Hepatocyte (in vitro differentiated cells): ENCODE measurements around the gene BAG5. TPM values are rescaled to one million over a fixed set of nuclear protein-coding genes. Genes with fewer than 3 reads are reported as not detected.

Source experiments
- DNase-seq: peaks from one replicate; pipeline ENCODE4 v3.0.0-alpha.2; 2016; ENCODE audit warnings: low spot score
- H2AFZ ChIP-seq: fragments of 200-600 bp; sonication (generic); 2 replicates; pipeline ENCODE4 v1.6.0; 2016; ENCODE audit warnings: antibody characterized with exemption, mild to moderate bottlenecking
- H3K27ac ChIP-seq: fragments of 200-600 bp; sonication (generic); 2 replicates; pipeline ENCODE4 v1.5.1; 2016; ENCODE audit warnings: mild to moderate bottlenecking
- H3K27me3 ChIP-seq: fragments of 200-600 bp; sonication (generic); 2 replicates; pipeline ENCODE4 v1.6.1; 2016
- H3K36me3 ChIP-seq: fragments of 200-600 bp; sonication (generic); replicated peaks from 2 replicates; pipeline ENCODE4 v1.5.1; 2016; ENCODE audit warnings: low read depth; ENCODE audit not compliant: insufficient read depth
- H3K4me1 ChIP-seq: fragments of 200-600 bp; sonication (generic); 2 replicates; pipeline ENCODE4 v1.5.1; 2016; ENCODE audit warnings: mild to moderate bottlenecking, moderate library complexity; ENCODE audit not compliant: insufficient read depth
- H3K4me2 ChIP-seq: fragments of 200-600 bp; sonication (generic); 2 replicates; pipeline ENCODE4 v1.6.0; 2016
- H3K4me3 ChIP-seq: fragments of 200-600 bp; sonication (generic); 2 replicates; pipeline ENCODE4 v1.5.1; 2016; ENCODE audit warnings: mild to moderate bottlenecking
- H3K79me2 ChIP-seq: fragments of 200-600 bp; sonication (generic); 2 replicates; pipeline ENCODE4 v1.6.0; 2017; ENCODE audit warnings: mild to moderate bottlenecking
- H3K9me2 ChIP-seq: fragments of 200-600 bp; sonication (generic); replicated peaks from 2 replicates; pipeline ENCODE4 v1.6.0; 2017; ENCODE audit warnings: mild to moderate bottlenecking; ENCODE audit not compliant: insufficient read depth
- H3K9me3 ChIP-seq: fragments of 200-600 bp; sonication (generic); 2 replicates; pipeline ENCODE4 v1.5.1; 2016; ENCODE audit warnings: low read depth, mild to moderate bottlenecking
- H4K20me1 ChIP-seq: fragments of 200-600 bp; sonication (generic); 2 replicates; pipeline ENCODE4 v1.6.0; 2016; ENCODE audit warnings: mild to moderate bottlenecking; ENCODE audit not compliant: insufficient read depth, poor library complexity, severe bottlenecking
- EZH2 ChIP-seq: fragments of 200-600 bp; sonication (generic); IDR thresholded peaks from 2 replicates; pipeline ENCODE4 v1.6.1; 2016; ENCODE audit warnings: antibody characterized with exemption, mild to moderate bottlenecking, borderline replicate concordance
- EZH2phosphoT487 ChIP-seq: fragments of 200-600 bp; sonication (generic); IDR thresholded peaks from one replicate; pipeline ENCODE4 v1.6.1; 2018; ENCODE audit warnings: antibody characterized with exemption, mild to moderate bottlenecking, low read depth, moderate library complexity; ENCODE audit not compliant: unreplicated experiment, severe bottlenecking
- WGBS: methylation state at CpG from one replicate; pipeline ENCODE4 v1.1.6; 2016; ENCODE audit warnings: low lambda C conversion rate; ENCODE audit errors: missing lambda C conversion rate; 5-methylcytosine and 5-hydroxymethylcytosine counted together
- polyA plus RNA-seq: library from polyadenylated mRNA; unstranded; fragments of >200 nt; fragmentation: Nextera tagmentation; extraction: Ambion mirVana; gene quantifications from 2 replicates; pipeline ENCODE4 v1.2.1, GENCODE V29; 2016
- total RNA-seq: library from RNA; depleted of rRNA; stranded (reverse); fragments of >200 nt; gene quantifications from 2 replicates; pipeline ENCODE4 v1.2.3, GENCODE V29; 2014
- TF ChIP-seq, protein P1 (sequence below): fragments of 200-600 bp; sonication (generic); IDR thresholded peaks from 2 replicates; pipeline ENCODE4 v1.5.1; 2016; ENCODE audit warnings: antibody characterized with exemption, mild to moderate bottlenecking; ENCODE audit not compliant: poor library complexity

BAG5 gene
- total and polyA plus RNA-seq, 2 experiments from 2014 or later, result 13.9 to 27.4 TPM

DNA sequence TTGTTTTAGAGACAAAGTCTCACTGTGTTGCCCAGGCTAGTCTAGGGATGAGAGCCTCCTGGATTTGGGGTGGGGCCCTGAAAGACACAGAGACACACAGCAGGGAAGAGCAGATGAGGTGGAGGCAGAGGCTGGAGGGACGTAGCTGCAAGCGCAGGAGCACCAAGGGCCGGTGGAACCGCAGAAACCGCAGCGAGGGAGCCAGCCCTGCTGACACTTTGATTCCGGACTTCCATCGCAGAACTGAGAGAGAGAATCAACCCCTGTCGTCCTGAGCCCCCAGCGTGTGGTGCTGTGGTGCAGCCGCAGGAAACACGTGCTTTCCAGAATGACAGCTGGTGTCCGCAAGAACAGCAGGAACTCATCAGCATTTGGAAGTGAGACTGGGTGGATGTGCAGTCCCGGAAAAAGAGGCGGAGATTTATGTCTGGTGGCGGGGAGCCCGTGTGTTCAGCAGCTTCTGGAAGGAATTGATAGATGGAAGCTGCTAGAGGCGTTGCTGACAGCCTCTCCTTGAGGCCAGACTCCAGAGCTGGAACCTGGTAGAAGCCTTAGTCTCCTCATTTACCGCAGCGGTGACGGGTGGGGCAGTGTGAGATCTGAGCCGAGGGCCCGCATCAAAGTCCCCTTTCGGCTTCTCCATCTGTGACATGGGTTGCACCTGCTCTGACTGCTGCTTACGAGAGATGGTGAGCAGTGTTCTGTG is 44.7 kb upstream of the BAG5 start:
- Histone ChIP-seq H4K20me1 (no peaks in the 10 kb centered on the region), H3K4me1 (no peaks in the 10 kb centered on the region), H3K9me2 (no peaks in the 10 kb centered on the region), H3K79me2 (no peaks in the 10 kb centered on the region), H3K4me3 (no peak overlapping the region), H3K27me3 (no peaks in the 10 kb centered on the region), H3K36me3 (no peaks in the 10 kb centered on the region), H3K9me3 (peaks cover 5% of the 10 kb centered on the region), H3K4me2 (peak overlapping the region; percentile 69), H3K27ac (no peak overlapping the region), H2AFZ (no peak overlapping the region)
- TF ChIP-seq EZH2phosphoT487 (no peak), EZH2 (no peak)
- TF ChIP-seq, protein P1, sequence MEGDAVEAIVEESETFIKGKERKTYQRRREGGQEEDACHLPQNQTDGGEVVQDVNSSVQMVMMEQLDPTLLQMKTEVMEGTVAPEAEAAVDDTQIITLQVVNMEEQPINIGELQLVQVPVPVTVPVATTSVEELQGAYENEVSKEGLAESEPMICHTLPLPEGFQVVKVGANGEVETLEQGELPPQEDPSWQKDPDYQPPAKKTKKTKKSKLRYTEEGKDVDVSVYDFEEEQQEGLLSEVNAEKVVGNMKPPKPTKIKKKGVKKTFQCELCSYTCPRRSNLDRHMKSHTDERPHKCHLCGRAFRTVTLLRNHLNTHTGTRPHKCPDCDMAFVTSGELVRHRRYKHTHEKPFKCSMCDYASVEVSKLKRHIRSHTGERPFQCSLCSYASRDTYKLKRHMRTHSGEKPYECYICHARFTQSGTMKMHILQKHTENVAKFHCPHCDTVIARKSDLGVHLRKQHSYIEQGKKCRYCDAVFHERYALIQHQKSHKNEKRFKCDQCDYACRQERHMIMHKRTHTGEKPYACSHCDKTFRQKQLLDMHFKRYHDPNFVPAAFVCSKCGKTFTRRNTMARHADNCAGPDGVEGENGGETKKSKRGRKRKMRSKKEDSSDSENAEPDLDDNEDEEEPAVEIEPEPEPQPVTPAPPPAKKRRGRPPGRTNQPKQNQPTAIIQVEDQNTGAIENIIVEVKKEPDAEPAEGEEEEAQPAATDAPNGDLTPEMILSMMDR, result peak; percentile 35
- peak; percentile 76 for DNase-seq
- WGBS, result 30% methylated on average over 25 of the region's 25 CpGs

DNA sequence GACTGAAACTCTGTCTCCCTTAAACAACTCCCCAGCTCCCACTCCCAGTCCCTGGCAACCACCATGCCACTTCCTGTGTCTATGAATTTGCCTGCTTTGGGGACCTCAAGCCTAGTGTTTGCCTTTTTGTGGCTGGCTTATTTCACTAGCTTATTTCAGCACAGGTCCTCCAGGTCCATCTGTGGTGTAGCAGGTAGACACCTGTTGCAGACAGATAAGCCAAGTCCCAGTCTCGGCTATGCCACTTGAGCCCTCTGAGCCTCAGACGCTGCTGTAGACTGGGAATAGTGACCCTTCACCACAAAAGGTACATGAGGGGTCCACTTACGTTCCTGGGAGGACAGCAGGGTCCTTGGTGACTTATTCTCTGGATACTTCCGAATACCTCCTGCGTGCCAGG is 42.2 kb upstream of the BAG5 start:
- Histone ChIP-seq H3K4me3 (no peak overlapping the region), H4K20me1 (no peaks in the 10 kb centered on the region), H3K36me3 (no peaks in the 10 kb centered on the region), H3K27ac (no peak overlapping the region), H3K9me3 (no peaks in the 10 kb centered on the region), H3K79me2 (no peaks in the 10 kb centered on the region), H3K4me2 (no peak overlapping the region), H3K4me1 (no peaks in the 10 kb centered on the region), H3K9me2 (no peaks in the 10 kb centered on the region), H3K27me3 (no peaks in the 10 kb centered on the region), H2AFZ (no peak overlapping the region)
- TF ChIP-seq, protein P1, result no peak
- TF ChIP-seq EZH2phosphoT487, result no peak
- no peak for TF ChIP-seq EZH2
- WGBS, result 94% methylated on average over 5 of the region's 5 CpGs
- DNase-seq, result no peak

DNA sequence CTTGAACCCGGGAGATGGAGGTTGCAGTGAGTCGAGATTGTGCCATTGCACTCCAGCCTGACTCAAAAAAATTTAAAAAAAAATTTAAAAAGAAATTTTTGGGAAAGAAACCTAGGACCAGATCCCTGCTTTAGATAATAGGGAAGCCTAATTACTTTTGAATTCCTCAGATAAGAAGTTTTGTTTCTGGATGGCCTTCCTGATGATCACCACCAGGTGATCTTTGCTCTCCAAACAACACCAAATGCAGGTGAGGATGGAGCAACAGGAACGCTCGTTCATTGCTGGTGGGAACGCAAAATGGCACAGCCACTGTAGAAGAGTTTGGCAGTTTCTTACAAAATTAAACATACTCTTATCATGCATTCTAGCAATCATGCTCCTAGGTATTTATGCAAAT is 38.0 kb upstream of the BAG5 start:
- no peaks in the 10 kb centered on the region for H3K4me1 ChIP-seq
- no peak overlapping the region for H2AFZ ChIP-seq
- no peaks in the 10 kb centered on the region for H3K9me3 ChIP-seq
- no peaks in the 10 kb centered on the region for H3K9me2 ChIP-seq
- H3K27me3 ChIP-seq, result no peaks in the 10 kb centered on the region
- H4K20me1 ChIP-seq, result no peaks in the 10 kb centered on the region
- H3K4me3 ChIP-seq, result no peak overlapping the region
- no peak overlapping the region for H3K4me2 ChIP-seq
- no peak overlapping the region for H3K27ac ChIP-seq
- 95% methylated on average over 5 of the region's 5 CpGs for WGBS
- no peak for DNase-seq
- no peaks in the 10 kb centered on the region for H3K36me3 ChIP-seq
- no peaks in the 10 kb centered on the region for H3K79me2 ChIP-seq
- TF ChIP-seq EZH2phosphoT487 (no peak), EZH2 (no peak)
- TF ChIP-seq, protein P1, result no peak
